GM18519 (cell line): ENCODE results near the gene FTO.

ENCODE experiments used
- ATAC-seq: cut with Tn5 transposase; IDR thresholded peaks from one replicate; pipeline ENCODE4 v1.9.1; 2021; ENCODE audit warnings: mild to moderate bottlenecking, moderate library complexity; ENCODE audit not compliant: unreplicated experiment, low FRiP score

FTO gene

GRCh38 chr16:53707671-53708070, 3.7 kb downstream of the FTO start:
- no peak for ATAC-seq

- ATAC-seq, result no peak
Measured at GRCh38 chr16:53708490-53708889, 4.5 kb downstream of the FTO start.

DNA sequence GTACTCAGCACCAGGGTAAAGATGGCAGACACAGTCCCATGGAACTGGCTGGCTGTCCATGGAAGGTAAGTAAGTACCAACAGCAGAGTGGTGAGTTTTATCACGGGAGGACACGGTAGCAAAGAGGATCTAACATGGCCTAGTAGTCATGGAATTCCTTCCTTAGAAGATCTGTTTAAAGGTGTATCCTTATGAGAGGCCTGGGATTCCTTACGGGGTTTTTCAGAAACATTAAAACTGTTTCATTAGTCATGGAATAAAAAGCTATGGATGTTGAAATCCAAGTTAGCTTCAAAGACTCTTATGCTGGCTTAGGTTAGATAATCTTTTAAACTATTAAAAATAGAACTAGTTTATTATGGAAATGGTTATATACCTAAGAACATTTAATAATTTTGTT, 7.4 kb downstream of the FTO start:
- ATAC-seq, result no peak

GRCh38 chr16:53712065-53712464, 8.1 kb downstream of the FTO start:
- ATAC-seq, result no peak

GRCh38 chr16:53713403-53714204, 9.6 kb downstream of the FTO start:
- no peak for ATAC-seq

- ATAC-seq, result no peak
Measured at GRCh38 chr16:53714205-53715022, 10.5 kb downstream of the FTO start.

- ATAC-seq, result no peak
Measured at GRCh38 chr16:53715023-53715384, 11.0 kb downstream of the FTO start.

DNA sequence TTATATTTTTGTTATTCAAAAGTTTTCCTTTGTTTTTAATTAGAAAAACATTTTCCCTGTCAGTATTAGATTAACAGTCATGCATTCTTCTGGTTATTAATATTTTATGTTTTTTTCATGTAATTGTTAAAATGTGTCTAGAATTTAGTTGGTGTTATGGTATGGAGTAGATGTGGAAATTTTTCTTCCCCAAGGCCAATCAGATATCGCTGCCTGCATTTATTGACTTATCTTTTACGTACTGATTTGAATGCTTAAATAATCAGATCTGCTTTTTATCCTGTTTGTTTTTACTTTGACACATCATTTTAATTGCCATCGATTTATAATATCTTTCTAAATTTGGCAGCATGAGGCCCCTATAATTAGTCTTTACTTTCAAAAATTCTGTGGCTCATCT, 13.6 kb downstream of the FTO start:
- ATAC-seq, result no peak

DNA sequence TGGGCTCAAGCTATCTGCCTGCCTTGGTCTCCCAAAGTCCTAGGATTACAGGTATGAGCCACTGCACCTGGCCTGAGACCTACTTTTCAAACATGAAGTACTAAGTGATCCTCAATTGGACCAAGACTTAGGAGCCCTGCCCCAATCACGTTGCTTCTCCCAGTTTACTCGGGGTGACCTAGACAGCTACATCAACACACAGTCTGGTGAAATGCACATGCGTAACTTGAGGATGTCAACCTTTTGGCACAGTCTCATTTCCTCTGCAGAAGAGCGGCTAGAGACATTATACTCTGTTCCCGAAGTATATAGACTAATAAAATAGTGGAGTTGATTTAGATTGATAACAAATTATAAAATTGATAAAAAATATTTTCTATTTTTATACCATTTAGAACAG, 17.1 kb downstream of the FTO start:
- no peak for ATAC-seq

GRCh38 chr16:53726625-53727024, 22.7 kb downstream of the FTO start:
- ATAC-seq, result no peak

DNA sequence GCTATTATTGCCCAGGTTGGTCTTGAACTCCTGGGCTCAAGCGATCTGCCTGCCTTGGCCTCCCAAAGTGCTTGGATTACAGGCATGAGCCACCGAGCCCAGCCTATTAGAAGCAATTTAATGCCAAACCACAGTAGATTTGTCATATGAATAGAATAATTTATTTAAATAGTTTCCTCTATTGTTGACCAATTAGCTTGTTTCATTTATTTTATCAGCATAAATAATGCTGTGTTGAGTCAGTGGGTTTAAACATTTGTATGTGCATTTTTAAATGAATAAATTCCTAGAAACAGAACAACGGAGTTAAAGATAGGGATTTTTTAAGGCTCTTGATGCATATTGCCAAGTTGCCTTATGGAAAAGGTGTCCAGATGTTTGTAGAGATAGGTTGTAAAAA, 26.7 kb downstream of the FTO start:
- no peak for ATAC-seq

DNA sequence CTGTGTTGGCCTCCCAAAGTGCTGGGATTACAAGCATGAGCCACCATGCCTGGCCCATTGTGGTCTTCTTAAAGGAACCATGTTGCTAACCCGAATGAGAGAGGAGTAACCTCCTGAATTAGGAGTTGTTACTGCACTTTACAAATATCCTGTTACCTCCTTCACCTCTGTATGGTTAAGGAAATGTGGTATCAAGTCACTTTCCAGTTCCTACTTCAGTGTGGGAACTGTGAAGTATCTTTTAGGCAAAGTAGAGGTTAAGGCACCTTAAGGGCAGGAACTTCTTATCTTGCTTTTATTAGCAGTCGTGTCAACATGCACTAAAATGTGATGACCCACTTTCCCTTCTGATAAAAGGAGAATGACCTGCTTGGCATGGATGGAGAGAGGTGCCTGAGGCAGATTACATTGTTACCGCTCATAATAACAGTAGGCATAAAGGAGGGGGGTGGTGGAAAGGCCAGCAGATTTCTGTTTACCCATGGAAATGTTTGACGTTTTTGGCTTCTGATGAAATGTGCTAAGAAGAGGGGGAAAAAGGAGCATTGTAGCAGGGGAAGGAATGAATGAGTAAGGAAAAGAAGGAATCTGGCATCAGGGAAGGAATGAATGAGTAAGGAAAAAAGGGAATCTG, 28.5 kb downstream of the FTO start:
- ATAC-seq, result no peak

DNA sequence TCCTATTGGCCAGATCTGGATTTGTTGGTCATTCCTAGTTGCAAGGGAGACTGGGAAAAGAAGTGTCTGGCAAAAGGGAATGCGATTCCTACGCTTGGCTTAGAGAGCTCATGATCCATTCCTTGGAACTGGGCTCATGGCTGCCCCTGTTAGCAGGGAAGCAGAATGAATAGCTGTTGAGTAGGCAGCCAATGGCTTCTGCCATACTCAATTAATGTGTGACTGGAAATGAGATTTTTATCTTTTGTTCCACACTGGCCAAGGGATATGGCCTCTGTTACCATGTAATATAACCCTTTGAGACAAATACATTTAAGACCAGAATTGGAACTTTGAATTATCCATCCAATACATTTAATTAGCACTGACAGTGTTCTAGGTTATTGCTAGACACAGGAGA, 31.0 kb downstream of the FTO start:
- ATAC-seq, result no peak

DNA sequence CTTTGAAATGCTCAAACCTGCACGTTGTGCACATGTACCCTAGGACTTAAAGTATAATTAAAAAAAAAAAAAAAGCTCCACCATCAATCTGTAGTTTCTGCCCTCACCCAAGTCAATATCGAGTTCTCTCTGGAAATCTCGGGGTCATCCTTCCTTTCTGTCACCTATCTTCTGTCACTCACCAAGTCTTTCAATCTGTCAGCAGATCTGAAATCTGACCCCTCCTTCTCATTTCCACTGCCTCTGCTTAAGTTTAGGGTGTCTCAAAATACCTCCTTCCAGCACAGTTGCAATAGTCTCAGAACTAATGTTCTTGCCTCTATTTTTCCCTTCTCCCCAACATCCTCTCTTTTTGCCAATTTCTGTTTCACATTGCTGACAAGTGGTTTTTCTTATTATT, 32.3 kb downstream of the FTO start:
- no peak for ATAC-seq

DNA sequence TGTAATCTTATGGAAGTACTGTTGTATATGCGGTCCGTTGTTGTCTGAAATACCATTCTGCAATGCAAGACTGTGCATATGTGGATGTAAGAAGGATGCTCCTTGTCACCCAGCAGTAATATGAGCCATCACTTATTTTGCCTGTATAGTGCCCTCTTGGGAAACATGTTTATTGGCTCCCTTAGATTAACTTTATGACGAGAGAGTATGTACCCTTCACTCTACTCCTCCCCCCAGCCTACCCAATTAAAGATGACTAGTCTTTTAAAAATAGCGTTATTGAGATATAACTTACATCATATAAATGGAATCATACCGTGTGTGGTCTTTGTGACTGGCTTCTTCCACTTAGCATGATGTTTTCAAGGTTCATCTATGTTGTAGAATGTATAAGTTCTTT, 33.6 kb downstream of the FTO start:
- no peak for ATAC-seq

GRCh38 chr16:53740476-53740875, 36.5 kb downstream of the FTO start:
- ATAC-seq, result no peak

DNA sequence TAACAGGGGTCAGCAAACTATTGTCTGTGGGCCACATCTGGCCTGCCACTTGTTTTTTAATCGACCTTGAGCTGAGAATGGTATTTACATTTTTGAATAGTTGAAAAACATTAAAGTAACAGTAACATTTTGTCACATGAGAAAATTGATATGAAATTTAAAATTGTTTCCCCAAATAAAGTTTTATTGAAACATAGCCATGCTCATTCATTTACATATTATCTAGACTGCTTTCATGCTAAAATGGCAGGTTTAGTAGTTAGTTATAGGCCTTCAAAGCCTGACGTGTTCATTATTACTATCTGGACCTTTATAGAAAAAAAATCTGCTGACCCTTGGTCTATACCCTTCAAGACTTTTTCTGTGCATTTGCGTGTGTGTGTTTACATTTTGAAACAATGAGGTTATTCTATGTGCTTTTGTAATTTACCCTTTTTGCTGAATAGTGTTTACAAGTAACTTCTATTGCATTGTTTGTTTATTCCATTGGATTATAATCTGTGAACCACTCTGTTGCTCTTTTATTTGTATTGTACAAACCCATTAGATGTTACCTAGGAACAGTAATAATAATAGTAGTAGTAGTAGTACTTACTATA, 37.1 kb downstream of the FTO start:
- no peak for ATAC-seq

GRCh38 chr16:53741546-53741945, 37.6 kb downstream of the FTO start:
- ATAC-seq, result no peak

DNA sequence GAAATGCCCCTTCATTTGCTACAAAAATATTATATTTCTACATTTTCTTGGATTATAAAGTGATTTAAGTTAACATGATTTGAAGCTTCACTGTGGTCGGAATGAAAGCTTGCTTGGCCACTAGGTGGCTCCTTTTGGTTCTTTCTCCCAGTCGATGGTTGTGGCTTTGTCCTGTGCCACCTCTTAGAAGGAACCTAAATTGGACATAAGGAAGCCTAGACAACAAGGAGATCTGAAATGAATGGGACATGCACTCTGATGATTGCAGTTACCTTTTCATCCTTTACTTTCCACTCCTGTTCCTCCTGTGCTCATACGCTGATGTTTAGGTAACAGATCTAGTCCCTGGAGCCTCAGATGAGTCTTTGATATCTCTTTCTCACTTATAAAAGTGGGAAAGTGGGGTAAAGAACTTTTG, 39.2 kb downstream of the FTO start:
- peak; percentile 49 for ATAC-seq

DNA sequence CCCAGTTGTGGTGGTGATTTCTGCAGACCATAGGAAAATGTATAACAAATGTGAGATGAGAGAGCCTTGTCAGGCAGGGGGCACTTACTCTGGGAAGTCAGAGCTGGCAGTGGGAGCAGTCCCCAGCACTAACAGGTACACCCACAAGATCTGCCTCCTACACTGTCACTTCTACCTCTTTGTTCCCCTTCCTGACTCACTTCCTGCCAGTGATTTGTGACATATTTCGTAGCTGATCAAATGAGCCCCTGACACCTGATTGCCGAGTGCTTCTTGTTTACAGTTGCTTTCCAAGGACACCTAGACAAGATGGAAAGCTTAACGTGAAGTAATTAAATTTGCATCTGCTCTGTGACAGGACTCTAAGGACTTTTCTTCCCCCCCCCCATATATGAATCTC, 40.5 kb downstream of the FTO start:
- no peak for ATAC-seq

DNA sequence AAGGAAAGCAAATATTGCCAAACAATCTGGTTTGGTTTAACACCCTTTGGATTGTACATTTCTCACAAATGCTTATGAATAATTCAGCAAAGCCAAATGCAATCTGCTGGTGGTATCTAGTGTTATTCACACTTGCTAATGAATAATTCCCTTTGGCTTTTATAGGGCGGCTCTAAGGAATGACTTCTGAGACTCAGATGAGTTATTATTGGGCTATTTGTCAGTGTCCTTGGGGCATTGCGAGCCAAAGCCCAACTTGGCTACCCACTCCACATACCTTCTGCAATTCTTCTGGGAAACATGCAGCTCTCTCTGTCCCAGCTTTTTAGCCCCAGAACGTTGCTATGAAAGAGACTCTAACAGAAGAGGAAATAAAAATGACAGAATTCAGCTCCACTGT, 41.1 kb downstream of the FTO start:
- ATAC-seq, result no peak
